Thyroid gland (tissue), 4 donors: ENCODE measurements around the gene KNOP1.

Experiments used
- CTCF ChIP-seq, 6 experiments: fragments of 200-600 bp in 3 of 6; fragments of 450-650 bp in 3 of 6; sonication (generic) in 3 of 6; IDR thresholded peaks; one replicate each; pipeline ENCODE4 v1.5.1; 2016 to 2019; ENCODE audit warnings: antibody characterized with exemption in 6 of 6, mild to moderate bottlenecking in 2 of 6, inconsistent platforms in 1 of 6, moderate library complexity in 1 of 6
- POLR2A ChIP-seq, 2 donors: fragments of 450-650 bp; IDR thresholded peaks; one replicate each; pipeline ENCODE4 v1.6.1; 2017; ENCODE audit warnings: antibody characterized with exemption in 2 of 2, mild to moderate bottlenecking in 2 of 2, moderate library complexity in 1 of 2

DNA sequence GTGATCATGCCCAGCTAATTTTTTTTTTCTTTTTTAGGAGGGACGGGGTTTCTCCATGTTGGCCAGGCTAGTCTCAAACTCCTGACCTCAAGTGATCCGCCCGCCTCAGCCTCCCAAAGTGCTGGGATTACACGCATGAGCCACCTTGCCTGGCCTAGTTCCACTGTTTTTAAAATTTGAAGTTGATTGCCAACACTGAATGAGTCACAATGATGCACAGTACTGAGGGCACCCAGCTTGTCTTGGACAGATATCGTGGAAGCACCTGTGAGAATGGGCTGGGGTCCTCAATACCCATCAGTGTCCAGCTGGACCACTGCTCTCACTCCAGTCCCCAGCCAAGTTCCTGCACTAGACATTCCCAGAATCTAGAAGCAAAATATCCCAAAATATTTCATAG is 2.5 kb downstream of the KNOP1 start:
- TF ChIP-seq POLR2A (IDR thresholded peaks at IDR 0.05) = no peak
- TF ChIP-seq CTCF (IDR thresholded peaks at IDR 0.05) = no peak
